Measurements from ENCODE around the gene ELK3.

DNA sequence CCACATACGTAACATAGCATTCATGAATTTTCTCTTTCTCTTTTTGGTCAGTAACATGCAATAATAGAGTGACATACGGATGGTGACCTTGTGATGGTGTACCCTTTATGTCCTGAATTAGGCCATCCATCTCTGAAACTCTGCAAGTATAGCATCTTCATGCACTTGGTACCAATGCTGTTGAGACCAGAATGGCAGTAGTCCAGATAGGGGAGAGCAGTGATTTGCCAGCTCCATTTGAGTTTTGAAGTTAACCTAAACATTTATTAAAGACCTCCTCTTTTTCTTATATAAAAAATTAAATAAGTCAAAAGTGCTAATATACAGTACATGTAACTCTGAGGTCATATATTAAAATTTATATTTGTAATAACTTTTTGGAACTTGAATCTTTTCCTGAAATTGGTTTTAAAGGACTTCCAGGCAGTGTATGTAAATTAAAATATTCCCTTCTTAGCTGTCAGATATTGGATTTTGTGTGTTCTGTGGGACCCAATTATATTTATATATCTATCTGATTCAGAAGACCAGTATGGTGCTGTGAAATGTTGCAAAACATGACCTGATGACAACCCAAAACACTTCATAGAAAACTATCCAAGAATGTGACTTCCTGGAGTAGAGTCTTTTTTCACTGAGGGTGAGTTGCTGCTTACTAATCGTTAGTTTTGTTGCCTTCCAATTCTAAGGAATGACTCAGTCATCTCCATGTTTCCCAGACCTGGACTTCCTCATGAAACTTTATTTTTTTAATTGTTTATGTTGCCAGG lies 3.5 kb downstream of the ELK3 start:
- TF ChIP-seq, protein P1, sequence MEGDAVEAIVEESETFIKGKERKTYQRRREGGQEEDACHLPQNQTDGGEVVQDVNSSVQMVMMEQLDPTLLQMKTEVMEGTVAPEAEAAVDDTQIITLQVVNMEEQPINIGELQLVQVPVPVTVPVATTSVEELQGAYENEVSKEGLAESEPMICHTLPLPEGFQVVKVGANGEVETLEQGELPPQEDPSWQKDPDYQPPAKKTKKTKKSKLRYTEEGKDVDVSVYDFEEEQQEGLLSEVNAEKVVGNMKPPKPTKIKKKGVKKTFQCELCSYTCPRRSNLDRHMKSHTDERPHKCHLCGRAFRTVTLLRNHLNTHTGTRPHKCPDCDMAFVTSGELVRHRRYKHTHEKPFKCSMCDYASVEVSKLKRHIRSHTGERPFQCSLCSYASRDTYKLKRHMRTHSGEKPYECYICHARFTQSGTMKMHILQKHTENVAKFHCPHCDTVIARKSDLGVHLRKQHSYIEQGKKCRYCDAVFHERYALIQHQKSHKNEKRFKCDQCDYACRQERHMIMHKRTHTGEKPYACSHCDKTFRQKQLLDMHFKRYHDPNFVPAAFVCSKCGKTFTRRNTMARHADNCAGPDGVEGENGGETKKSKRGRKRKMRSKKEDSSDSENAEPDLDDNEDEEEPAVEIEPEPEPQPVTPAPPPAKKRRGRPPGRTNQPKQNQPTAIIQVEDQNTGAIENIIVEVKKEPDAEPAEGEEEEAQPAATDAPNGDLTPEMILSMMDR (IDR thresholded peaks at IDR 0.05) = no peak
- TF ChIP-seq POLR2AphosphoS5 (IDR thresholded peaks at IDR 0.05) = peak in 2 of 3 donors; percentile 38 to 83

All from stomach (tissue), 4 donors.